OCI-LY3 (cell line): Measurements from ENCODE around the gene ROR1.

Experiments
- CTCF ChIP-seq: fragments of 200-600, 300-600 bp; sonication (generic); IDR thresholded peaks from 2 replicates; pipeline ENCODE4 v1.5.1; 2014; ENCODE audit warnings: antibody characterized with exemption, low read length, low read depth
- EZH2phosphoT487 ChIP-seq: fragments of 200-600 bp; shearing (Covaris generic); IDR thresholded peaks from 2 replicates; pipeline ENCODE4 v1.6.1; 2018; ENCODE audit warnings: antibody characterized with exemption, mixed run types, low read depth

GRCh38 chr1:63740432-63740831 lies 33.4 kb upstream of the ROR1 start:
- no peak for TF ChIP-seq CTCF
- no peak for TF ChIP-seq EZH2phosphoT487
